HUES48 (cell line): ENCODE data around the gene FMO3.

Experiments used
- H3K27ac ChIP-seq: one replicate; pipeline ENCODE4 v1.7.0; 2013; ENCODE audit warnings: low read depth, low read length, inconsistent platforms
- H3K27me3 ChIP-seq: 2 replicates; pipeline ENCODE4 v1.6.1; 2013; ENCODE audit warnings: mild to moderate bottlenecking, low read length; ENCODE audit not compliant: control insufficient read depth, insufficient read depth
- H3K36me3 ChIP-seq: 2 replicates; pipeline ENCODE4 v1.6.1; 2013; ENCODE audit warnings: low read length; ENCODE audit not compliant: control insufficient read depth, insufficient read depth
- H3K4me1 ChIP-seq: 2 replicates; pipeline ENCODE4 v1.6.1; 2013; ENCODE audit warnings: mild to moderate bottlenecking, low read length; ENCODE audit not compliant: control insufficient read depth, insufficient read depth
- H3K4me3 ChIP-seq: 2 replicates; pipeline ENCODE4 v1.5.1; 2013; ENCODE audit warnings: mild to moderate bottlenecking, low read depth, low read length
- H3K9ac ChIP-seq: 2 replicates; pipeline ENCODE4 v1.6.1; 2013; ENCODE audit warnings: mild to moderate bottlenecking, low read depth, low read length, moderate library complexity
- H3K9me3 ChIP-seq: 2 replicates; pipeline ENCODE4 v1.6.1; 2013; ENCODE audit warnings: low read length; ENCODE audit not compliant: control insufficient read depth, insufficient read depth

Gene FMO3

DNA sequence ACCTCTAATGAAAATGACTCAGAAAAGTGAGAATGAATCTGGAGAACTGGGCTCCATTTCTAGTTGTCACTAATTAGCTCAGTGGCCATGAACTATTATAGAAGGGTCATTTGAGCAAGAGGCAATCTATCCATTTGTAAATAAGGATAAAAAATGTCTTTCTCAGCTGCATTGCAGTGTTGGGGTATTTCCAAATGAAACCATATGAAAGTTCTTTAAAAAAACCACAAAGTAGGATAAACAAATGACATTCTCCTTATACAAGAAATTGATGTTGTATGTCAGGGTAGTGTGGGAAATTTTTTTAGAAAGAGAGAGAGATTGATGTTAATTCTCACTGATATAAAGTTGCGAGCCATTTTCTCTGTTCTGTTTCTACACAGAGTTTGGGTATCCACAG is 26.0 kb downstream of the FMO3 start:
- H3K27ac ChIP-seq: no peak overlapping the region
- no peaks in the 10 kb centered on the region for H3K9me3 ChIP-seq
- no peak overlapping the region for H3K4me3 ChIP-seq
- H3K36me3 ChIP-seq: no peaks in the 10 kb centered on the region
- H3K9ac ChIP-seq: no peak overlapping the region
- H3K27me3 ChIP-seq: no peaks in the 10 kb centered on the region
- peaks cover 5% of the 10 kb centered on the region for H3K4me1 ChIP-seq

DNA sequence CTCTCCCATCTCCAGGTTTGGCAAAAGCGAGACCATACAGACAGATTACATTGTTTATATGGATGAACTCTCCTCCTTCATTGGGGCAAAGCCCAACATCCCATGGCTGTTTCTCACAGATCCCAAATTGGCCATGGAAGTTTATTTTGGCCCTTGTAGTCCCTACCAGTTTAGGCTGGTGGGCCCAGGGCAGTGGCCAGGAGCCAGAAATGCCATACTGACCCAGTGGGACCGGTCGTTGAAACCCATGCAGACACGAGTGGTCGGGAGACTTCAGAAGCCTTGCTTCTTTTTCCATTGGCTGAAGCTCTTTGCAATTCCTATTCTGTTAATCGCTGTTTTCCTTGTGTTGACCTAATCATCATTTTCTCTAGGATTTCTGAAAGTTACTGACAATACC is 26.4 kb downstream of the FMO3 start:
- Histone ChIP-seq H3K4me1 (peaks cover 2% of the 10 kb centered on the region), H3K9ac (no peak overlapping the region), H3K4me3 (no peak overlapping the region), H3K9me3 (no peaks in the 10 kb centered on the region), H3K27me3 (no peaks in the 10 kb centered on the region), H3K27ac (no peak overlapping the region), H3K36me3 (no peaks in the 10 kb centered on the region)

- no peaks in the 10 kb centered on the region for H3K9me3 ChIP-seq
- H3K36me3 ChIP-seq: no peaks in the 10 kb centered on the region
- no peak overlapping the region for H3K9ac ChIP-seq
- H3K27me3 ChIP-seq: no peaks in the 10 kb centered on the region
- no peak overlapping the region for H3K4me3 ChIP-seq
- H3K4me1 ChIP-seq: no peaks in the 10 kb centered on the region
- H3K27ac ChIP-seq: no peak overlapping the region
Measured at GRCh38 chr1:171119648-171120047, 28.9 kb downstream of the FMO3 start.

DNA sequence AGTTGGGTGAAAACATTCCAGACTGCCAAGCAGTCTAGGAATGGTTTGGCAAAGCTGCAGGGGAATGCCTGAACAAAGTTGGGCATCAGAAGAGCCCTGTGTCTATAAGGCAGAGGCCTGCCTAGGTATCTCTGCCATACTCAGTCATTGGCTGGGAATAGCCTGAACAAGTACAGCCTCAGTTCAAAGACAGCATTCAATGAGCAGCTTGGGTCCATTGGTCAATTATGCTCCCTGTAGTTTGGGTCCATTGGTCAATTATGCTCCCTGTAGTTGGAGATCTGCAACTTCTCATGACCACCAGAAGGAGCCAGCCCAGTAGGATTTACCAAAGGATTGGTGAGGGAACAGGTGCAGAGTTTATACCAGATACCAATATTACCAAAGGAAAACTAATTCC is 31.6 kb downstream of the FMO3 start:
- no peak overlapping the region for H3K9ac ChIP-seq
- no peak overlapping the region for H3K27ac ChIP-seq
- H3K4me3 ChIP-seq: no peak overlapping the region
- H3K36me3 ChIP-seq: no peaks in the 10 kb centered on the region
- no peaks in the 10 kb centered on the region for H3K9me3 ChIP-seq
- no peaks in the 10 kb centered on the region for H3K27me3 ChIP-seq
- no peaks in the 10 kb centered on the region for H3K4me1 ChIP-seq

- no peak overlapping the region for H3K4me3 ChIP-seq
- H3K27ac ChIP-seq: no peak overlapping the region
- no peaks in the 10 kb centered on the region for H3K4me1 ChIP-seq
- no peaks in the 10 kb centered on the region for H3K27me3 ChIP-seq
- H3K36me3 ChIP-seq: no peaks in the 10 kb centered on the region
- H3K9ac ChIP-seq: no peak overlapping the region
- no peaks in the 10 kb centered on the region for H3K9me3 ChIP-seq
Measured at GRCh38 chr1:171122893-171123292, 32.2 kb downstream of the FMO3 start.

GRCh38 chr1:171126504-171126903 is 35.8 kb downstream of the FMO3 start:
- Histone ChIP-seq H3K4me1 (no peaks in the 10 kb centered on the region), H3K27me3 (no peaks in the 10 kb centered on the region), H3K27ac (no peak overlapping the region), H3K36me3 (no peaks in the 10 kb centered on the region), H3K9ac (no peak overlapping the region), H3K9me3 (no peaks in the 10 kb centered on the region), H3K4me3 (no peak overlapping the region)

- no peak overlapping the region for H3K27ac ChIP-seq
Measured at GRCh38 chr1:171127099-171127498, 36.4 kb downstream of the FMO3 start.

GRCh38 chr1:171127501-171127900 is 36.8 kb downstream of the FMO3 start:
- H3K27ac ChIP-seq: no peak overlapping the region
- H3K9me3 ChIP-seq: no peaks in the 10 kb centered on the region
- H3K27me3 ChIP-seq: no peaks in the 10 kb centered on the region
- no peak overlapping the region for H3K4me3 ChIP-seq
- no peaks in the 10 kb centered on the region for H3K4me1 ChIP-seq
- H3K9ac ChIP-seq: no peak overlapping the region
- no peaks in the 10 kb centered on the region for H3K36me3 ChIP-seq

More at GRCh38 chr1:171127099-171127498, 36.4 kb downstream of the FMO3 start:
- H3K4me3 ChIP-seq: no peak overlapping the region
- H3K9ac ChIP-seq: no peak overlapping the region
- H3K9me3 ChIP-seq: no peaks in the 10 kb centered on the region
- H3K4me1 ChIP-seq: no peaks in the 10 kb centered on the region
- H3K36me3 ChIP-seq: no peaks in the 10 kb centered on the region
- no peaks in the 10 kb centered on the region for H3K27me3 ChIP-seq

DNA sequence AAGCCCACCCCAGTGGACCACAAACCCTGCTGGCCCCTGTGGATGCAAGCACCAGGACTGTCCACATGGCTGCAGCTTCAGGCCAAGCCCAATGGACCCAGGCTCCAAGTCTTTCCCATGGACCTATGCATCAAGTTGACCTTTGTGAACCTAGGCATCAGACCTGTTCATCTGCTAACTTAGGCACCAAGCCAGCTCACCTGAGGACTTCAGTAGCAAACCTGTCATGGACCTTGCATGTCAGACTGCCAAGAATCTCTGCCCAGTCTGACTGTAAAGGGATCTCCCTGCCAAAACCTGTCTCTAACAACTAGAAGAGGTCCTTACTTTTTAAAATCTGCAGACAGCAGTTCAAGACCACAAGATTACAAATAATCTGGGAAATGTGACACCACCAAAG is 37.8 kb downstream of the FMO3 start:
- Histone ChIP-seq H3K36me3 (no peaks in the 10 kb centered on the region), H3K27me3 (no peaks in the 10 kb centered on the region), H3K27ac (no peak overlapping the region), H3K4me1 (no peaks in the 10 kb centered on the region), H3K4me3 (no peak overlapping the region), H3K9me3 (no peaks in the 10 kb centered on the region), H3K9ac (no peak overlapping the region)

GRCh38 chr1:171134204-171134923 is 43.7 kb downstream of the FMO3 start:
- H3K4me3 ChIP-seq: no peak overlapping the region
- no peaks in the 10 kb centered on the region for H3K36me3 ChIP-seq
- H3K9me3 ChIP-seq: no peaks in the 10 kb centered on the region
- no peak overlapping the region for H3K9ac ChIP-seq
- H3K27ac ChIP-seq: no peak overlapping the region
- no peaks in the 10 kb centered on the region for H3K27me3 ChIP-seq
- H3K4me1 ChIP-seq: peaks cover 8% of the 10 kb centered on the region

- Histone ChIP-seq H3K27me3 (no peaks in the 10 kb centered on the region), H3K9me3 (no peaks in the 10 kb centered on the region), H3K9ac (no peak overlapping the region), H3K4me1 (peaks cover 14% of the 10 kb centered on the region), H3K27ac (no peak overlapping the region), H3K36me3 (no peaks in the 10 kb centered on the region), H3K4me3 (no peak overlapping the region)
Measured at GRCh38 chr1:171137580-171137979, 46.9 kb downstream of the FMO3 start.
